Suppressor macrophage treated with lipopolysaccharide for 1 hour (primary cell): ENCODE measurements around the gene FASN.
"Not testable (repeated sequence)": the region's sequence is repeated elsewhere in the genome, so short reads cannot be mapped to it uniquely, and the experiment has no call there.

ENCODE experiments used
- DNase-seq, 3 donors: peaks; one replicate each; pipeline ENCODE4 v3.0.0-alpha.2; 2020 to 2022

FASN gene

DNA sequence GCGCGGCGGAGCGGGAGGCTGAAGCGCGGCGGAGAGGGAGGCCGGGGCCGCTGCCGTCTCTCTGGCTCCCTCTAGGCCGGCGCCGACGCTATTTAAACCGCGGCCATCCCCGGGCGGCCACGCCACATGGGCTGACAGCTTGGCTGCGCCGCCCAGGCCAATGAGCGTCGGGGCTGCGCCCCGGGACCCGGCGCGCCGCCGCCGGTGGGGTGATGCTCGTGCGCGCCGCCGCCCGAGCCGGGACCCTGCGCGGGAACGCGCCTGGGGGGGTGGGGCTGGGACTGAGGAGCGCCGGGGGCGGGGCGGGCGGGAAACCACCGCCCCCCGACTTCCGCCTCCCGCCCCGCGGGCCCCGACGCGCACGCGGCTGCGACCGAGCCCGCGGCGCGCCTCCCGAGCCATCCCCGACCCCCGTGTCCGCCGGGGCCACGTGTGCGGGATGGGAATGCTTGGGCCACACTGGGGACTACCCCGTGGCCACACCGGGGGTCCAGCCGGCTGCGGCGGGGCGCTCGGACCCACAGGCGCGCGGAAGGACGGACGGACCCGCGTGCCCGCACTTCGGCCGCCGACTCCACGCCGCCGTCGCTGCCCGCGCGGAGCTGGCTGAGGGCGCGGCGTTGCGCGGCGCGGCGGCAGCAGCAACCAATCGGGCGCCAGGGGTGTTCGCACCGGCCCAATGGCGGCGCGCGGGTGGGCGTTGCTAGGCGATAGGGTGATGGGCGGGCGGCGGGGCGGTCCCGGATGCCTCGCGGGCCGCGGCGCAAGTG, at the start of gene FASN:
TSS of gene FASN (minus strand) at position 68 of the 770 bp plus-strand sequence. CDS start 1,791 bp downstream, outside the sequence.
- peak; percentile 97 to 100 (median 98) for DNase-seq

DNA sequence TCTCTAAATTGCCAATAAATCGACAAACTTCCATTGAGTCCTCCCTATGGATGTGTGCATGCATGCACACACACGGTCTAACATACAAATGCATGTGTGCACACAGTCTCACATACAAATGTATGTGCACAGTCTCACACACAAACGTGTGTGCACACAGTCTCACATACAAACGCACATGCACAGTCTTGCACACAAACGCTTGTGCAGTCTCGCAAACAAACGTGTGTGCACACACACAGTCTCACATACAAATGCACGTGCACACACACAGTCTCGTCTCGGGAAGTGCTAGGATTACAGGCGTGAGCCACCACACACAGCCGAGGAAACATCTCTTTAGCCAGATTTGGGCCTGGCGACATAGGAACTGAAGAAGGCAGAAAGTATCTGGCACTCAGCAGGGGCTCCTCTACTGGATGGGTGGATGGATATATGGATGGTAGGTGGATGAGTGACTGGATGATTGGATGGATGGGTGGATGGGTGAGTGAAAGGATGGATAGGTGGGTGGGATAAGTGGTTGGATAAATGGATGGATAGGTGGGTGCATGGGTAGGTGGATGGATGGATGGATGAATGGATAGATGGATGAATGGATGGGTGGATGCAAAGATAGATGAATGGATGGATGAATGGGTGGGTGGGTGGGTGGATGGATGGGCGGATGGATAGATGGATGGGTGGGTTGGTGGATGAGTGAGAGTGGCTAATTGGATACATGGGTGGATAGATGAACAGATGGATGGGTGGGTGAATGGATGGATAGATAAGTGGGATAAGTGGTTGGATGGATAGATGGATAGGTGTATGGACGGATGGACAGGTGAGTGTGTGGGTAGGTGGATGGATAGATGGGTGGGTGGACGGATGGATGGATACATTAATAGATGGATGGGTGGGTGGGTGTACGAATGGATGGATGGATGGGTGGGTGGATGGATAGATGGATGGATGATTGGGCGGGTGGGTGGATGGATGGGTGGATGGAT, 48.9 kb upstream of the FASN start:
- DNase-seq, result no peak

DNA sequence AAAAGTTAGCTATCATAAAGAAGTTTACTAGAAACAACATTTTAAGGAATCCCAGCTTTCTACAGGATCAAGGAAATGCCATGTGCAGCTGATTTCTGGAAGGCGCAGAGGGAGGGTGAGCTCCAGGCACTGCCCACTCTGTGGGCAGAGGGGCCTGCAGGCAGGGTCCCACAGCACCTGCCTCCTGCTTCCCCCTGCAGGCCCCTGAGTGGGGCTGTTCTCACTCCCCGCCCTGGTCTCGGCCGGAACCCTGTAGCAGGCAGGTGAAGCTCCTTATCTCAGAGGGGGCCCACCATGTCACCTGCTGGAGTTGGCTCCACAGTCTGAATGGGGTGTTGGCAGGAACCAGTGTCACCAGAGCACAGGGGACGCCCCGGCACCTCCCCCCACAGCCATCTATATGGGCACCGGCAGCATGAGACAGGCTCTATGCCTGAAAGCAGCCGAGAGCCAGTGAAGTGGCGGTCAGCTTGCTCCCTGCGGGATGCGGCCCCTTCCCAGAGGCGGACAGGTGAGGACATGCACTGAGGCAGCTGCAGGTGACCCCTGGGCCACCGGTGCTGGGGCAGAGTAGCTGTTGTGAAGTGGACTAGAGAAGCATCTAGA, 47.6 kb upstream of the FASN start:
- no peak for DNase-seq

DNA sequence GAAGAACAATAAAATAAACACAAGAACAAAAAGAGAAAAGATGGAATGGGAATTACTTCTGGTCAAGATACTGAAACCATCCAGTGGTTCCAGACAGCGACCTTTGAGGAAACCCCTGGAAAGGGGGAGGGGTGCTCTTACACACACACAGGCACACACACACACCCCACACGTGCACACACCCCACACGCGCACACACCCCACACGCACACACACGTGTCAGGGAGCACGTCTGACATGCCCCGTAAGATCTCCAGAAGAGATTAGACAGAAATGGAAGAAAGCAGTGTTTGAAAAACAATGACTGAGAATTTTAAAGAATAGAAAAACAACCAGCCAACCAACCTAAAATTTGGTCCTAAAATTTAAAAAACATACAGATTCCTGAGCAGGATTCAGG, 45.3 kb upstream of the FASN start:
- no peak for DNase-seq

DNA sequence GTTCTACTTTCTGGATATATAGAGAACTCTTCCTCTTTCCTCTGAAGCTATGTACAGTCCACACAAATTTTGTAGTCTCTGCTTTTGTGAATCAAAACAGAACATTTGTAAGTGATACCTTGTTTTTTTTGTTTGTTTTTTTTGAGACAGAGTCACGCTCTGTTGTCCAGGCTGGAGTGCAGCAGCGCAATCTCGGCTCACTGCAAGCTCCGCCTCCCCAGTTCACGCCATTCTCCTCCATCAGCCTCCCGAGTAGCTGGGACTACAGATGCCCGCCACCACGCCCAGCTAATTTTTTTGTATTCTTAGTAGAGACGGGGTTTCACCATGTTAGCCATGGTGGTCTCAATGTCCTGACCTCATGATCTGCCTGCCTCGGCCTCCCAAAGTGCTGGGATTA, 41.9 kb upstream of the FASN start:
- not testable (repeated sequence) for DNase-seq

DNA sequence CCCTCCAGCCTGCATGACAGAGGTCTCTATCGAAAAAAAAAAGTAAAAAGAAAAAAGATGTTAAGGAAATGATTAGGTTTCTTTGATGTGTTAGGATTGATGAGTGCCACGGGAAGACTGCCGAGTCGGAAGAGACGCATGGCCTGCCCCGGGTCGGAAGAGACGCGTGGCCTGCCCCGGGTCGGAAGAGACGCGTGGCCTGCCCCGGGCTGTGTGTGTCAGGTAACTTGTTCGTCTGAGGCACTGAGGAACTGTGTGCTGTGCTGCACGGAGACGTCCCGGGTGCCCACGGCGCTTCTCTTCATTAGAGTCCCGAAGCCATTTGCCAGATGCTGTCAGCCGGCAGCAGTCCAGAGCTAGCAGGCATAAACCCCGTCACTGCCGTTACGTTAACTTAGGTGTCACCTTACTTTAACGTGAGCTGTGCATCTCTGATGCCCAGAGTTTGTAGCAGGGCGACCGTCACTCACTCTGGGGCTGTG, 40.5 kb upstream of the FASN start:
- DNase-seq, result no peak

DNA sequence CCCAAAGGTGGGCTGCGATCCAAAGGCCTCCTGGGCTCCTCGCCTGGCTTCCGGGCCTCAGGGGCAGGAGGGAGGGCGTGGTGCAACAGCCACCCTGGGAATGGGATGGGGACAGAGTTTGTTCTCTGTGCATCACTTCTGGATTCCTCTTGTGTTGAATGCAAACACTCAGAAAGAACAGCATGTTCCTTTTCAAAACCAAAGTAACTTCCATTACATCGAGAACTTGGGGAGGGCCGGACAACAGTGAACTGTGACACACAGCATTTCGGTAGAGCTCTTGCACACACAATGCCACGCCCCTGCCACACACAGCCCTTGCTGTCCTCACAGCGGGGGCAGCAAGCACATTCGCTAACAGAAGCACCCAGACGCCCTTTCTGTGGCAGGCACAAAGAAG, 36.1 kb upstream of the FASN start:
- no peak for DNase-seq

DNA sequence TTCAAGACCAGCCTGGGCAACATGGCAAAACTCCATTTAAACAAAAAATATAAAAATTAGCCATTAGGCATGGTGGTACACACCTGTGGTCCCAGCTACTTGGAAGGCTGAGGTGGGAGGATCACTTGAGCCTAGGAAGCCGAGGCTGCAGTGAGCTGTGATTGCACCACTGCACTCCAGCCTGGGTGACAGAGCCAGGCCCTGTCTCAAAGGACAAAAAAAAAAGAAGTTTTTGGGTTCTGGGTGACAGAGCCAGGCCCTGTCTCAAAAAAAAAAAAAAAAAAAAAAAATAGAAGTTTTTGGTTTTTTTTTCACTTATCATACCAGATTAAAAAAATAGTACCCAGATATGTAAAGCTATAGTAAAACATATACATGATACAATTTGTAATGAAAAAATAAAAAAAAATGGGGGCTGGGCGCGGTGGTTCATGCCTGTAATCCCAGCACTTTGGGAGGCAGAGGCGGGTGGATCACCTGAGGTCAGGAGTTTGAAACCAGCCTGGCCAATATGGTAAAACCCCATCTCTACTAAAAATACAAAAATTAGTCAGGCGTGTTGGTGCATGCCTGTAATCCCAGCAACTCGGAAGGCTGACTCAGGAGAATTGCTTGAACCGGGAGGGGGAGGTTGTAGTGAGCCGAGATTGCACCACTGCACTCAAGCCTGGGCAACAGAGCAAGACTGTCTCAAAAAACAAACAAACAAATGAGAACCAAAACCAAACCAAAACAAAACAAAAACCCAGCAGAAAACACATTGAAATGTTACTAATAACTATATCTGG, 35.3 kb upstream of the FASN start:
- peak; percentile 9 to 61 (median 53) for DNase-seq

DNA sequence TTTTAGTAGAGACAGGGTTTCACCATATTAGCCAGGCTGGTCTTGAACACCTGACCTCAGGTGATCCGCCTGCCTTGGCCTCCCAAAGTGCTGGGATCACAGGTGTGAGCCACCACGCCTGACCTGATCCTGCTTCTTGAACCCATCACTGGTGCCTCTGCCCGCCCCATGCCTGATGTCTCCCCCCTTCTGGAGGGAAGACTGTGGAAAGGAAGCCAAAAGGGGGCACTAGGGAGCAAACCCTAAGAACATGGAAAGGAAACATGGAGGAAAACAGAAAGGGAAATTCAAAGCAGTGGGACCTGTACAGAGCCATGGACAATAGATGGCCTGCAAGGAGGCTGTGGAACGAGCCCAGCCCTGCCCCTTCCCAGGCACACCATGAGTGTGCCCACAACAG, 31.1 kb upstream of the FASN start:
- DNase-seq, result peak in 2 of 3 donors; percentile 14 to 30

DNA sequence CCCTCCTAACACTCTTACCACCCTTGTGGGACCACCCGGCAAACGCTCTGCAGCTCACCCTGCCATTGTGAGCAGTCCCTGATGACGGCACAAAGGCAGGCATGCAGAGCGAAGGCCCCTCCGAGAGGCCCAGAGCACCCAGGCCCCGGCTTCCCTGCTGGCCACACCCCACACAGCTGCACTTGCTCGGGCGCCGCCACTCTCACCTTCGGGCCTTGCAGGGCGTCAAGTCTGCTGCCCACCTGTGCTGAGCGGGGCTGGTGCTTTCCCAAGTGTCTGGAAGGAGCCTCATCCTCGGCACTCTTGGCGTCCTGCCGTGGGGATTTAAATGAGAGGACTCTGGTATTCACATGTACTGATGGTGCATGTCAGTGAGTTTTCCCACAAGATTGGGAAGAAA, 30.3 kb upstream of the FASN start:
- DNase-seq, result no peak

DNA sequence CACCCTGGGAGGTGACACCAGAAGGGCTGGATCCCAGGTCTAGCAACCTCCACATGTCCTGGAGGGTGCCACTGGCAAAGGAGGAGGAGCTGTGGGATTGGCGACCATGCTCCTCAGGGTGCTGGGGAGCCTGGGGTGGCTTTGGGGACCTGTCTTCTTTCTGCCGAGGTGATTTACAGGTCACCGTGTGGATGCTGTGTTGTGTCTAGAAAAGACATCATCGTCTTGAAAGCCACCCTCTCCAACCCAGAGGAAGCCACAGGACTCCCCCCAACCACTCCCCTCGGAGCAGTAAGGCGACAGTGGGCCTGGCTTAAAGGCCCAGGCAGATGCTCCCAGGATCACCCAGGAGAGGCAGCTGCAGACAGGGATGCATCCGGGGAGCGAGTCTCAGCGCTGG, 29.7 kb upstream of the FASN start:
- DNase-seq, result no peak

DNA sequence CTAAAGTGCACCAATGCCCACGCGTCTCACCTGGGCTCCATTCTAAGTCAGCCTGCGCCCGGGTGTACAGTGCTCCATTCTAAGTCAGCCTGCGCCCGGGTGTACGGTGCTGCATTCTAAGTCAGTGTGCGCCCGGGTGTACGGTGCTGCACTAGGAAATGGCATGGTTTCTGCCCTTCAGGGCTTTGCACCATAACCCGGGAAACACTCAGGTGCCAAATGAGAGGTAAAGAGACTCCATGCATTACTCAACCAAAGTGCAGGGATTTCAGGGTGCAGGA, 29.2 kb upstream of the FASN start:
- DNase-seq, result no peak

DNA sequence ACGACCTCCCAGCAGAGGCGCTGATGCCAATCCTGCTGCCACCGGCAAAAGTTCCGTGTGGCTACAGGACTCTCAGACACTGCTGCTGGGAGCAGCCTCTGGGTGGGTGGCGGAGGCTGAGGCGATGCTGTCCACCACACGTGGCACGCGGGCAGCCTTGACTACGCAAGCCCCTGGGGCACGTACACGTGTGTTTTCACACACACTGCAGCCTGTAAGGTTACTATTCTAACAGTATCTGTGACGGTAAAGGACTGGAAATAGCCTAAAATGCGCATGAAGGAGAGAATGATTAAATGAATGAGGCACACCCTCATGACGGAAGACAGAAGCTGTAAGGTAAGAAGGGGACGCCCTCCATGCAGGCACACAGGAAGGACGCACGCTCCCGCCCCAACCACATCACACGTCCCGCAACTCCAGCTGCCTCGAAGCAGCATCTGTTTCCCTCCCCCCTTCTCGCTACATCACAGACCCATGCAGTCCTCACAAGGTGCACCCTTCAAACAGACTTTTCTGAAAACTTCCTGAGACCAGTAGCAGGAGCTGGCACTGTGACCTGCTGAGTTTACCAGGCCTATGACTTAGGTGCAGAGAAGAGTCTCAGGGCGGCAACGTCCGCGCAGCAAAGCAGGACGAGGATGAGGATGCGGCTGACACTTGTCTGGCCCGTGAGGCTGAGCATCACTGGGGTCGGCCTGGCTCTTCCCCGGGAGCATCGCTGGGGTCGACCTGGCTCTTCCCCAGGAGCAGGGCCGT, 28.7 kb upstream of the FASN start:
- no peak for DNase-seq

DNA sequence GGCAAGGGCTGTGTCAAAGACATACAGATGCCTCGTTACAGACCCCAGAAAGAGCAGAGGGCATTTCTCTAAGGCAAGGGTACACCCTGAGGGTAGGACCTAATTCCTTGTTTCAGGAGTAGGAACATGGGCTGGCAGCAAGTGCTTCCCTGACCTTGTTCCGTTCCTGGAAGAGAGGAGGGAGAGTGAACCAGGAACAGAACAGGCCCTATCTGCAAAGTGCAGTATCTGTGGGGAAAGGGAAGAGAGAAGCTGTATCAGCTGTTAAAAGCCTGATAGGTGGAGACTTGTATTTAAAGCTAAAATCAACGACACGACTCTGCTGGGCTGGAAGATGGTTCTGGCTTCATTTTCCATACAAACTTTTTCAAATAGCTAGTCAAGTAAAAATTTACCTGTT, 26.1 kb upstream of the FASN start:
- no peak for DNase-seq

DNA sequence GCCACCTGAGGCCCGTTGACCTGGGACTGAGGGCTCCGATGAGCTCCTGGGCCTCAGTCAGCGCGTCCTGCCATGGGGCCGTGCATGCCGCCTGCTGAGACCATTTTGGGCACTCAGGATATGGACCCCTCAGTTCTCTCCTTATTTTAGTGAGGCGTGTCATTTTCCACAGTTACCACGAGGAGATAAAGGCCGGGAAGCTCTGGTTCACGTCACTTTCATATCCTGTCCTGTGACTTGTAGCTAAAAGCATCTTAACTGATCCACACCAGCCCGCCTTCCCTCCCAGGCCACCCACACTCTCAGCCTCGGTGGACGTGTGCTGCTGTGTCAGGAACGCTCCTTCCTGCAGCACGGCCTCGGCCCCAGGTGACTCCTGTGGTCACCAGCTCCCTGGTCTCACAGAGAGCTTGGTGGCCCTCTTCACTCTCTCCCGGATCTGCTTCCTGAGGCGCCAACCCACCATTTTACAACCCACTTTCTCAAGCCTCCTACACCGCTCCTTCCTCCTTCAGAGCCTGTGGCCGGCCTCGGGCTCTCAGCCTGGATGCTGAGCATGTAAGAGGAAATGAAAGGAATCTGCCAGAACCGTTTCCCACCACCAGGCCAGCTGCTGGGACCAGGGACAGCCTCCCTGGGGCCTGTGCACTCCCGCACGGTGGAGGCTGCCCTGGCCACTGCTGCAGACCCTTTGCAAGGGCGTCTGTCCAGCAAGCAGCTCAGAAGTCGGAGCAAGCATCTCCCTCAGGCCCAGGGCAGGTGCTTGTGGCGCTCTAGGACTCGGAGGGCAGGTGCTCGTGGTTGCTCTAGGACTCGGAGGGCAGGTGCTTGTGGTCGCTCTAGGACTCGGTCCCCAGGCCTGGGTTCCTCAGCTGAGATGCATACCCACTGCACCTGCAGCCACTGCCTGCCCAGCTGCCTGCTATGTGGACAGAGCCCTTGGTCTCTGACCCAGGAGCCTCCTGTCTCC, 23.9 kb upstream of the FASN start:
- DNase-seq, result peak; percentile 10 to 56 (median 40)

DNA sequence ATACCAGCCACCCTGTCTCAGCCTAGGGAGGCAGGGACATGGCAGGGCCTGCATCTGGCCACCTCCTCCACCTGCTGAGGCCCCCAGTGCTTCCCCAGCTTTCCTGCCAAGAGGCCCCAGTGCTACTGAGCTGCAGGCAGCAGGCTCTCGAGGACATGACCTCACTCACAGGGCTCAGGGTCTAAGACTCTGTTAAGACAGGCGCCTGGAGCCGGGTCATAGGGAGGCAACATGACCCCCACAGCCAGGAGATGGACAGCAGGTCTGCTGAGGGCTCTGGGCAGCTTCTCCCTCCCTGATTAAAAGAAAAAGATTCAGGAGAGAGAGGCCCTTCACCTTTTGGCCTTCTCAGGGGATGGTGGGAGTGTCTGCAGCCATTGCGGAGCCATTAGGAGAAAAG, 23.2 kb upstream of the FASN start:
- DNase-seq, result no peak

DNA sequence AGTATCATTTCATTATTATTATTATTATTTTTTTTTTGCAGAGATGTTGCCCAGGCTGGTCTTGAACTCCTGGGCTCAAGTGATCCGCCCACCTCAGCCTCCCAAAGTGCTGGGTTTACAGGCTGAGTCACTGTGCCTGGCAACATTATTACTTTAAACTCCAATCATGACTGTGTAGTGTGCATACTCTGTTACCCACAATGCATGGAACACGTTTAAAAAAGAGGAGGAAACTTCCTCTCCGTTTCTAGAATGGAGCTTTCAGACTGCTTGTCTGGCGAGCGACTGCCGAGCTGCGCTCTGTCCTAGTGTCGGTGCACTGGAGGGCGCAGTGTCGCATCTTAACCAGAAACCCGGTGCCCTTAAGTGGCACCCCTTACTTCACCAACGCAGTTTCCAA, 22.1 kb upstream of the FASN start:
- DNase-seq, result peak in 1 of 3 donors; percentile 22

DNA sequence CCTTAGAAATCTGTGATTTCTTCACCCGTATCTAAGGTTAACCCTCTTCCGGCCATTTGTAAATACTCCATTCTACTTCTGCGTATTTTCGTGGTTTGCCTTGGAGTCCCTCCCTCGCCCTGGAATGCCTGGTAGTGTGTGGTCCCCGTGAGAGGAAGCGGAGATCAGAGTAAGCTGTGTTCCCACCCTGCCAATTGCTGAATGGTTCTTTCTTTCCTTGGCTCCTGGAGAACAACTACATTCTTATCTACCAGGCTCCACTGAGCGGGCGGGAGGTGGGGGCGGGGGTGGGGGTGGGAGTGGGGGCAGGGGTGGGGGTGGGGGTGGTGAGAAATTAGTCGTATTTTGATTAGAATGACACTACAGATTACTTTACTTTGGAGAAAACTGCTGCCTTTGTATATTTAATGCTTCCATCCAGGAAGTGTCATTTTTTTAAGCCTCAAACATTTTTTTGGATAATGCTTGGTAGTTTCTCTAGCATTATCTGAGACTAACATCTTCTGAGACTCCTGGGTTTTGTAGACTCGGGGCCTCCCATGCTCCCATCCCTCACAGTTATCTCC, 20.9 kb upstream of the FASN start:
- DNase-seq, result no peak

DNA sequence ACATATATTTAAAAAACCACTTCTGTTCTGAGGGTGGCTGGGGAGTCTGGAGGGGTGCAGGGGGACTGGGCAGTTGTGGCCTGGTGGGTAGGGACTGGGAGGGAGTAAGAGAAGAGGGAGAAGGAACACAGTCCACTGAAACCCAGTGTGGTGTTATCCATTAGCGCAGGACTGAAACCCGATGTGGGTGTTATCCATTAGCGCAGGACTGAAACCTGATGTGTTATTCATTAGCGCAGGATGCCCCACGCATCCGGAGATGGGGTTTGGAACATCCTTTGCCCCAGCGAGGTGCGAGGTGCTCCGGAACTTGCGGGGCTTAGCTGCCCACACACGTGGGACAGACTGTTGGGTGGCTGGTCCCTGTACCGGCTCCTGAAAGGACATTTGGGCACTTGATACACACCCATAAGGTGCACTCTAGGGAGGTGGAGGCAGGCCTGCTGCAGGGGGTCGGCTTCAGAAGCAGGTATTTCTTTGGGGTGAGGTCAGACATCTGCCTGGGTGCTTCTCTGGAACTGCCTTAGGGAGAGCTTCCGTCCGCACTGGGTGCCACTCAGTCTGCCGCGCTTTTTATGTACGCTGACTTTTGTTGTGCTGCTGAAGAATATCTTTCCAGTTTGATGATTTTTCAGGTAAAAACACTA, 20.3 kb upstream of the FASN start:
- DNase-seq, result no peak
